Body of pancreas (tissue), 4 donors: ENCODE results near the gene TCOF1. TPM values are rescaled to one million over a fixed set of nuclear protein-coding genes. Genes with fewer than 3 reads are reported as not detected.
A peak's percentile ranks its signal among the peaks of the same experiment; 100 is the strongest.

Experiments used
- ATAC-seq: fragments of 150-250 bp; one replicate; pipeline ENCODE4 v1.9.1; 2016
- DNase-seq, 4 donors: peaks; one replicate each; pipeline ENCODE4 v3.0.0-alpha.2; 2019
- H3K27ac ChIP-seq, 4 donors: fragments of 200-600 bp; sonication (generic); 1 replicate in 3 of 4; 2 replicates in 1 of 4; pipeline versions ENCODE4 v1.5.1 to v1.6.1; 2016 to 2019; ENCODE audit warnings: mild to moderate bottlenecking in 1 of 4, mixed read lengths in 1 of 4, moderate library complexity in 1 of 4
- H3K27me3 ChIP-seq, 2 donors: fragments of 200-600 bp; sonication (generic); one replicate each; pipeline ENCODE4 v1.6.0; 2016; ENCODE audit warnings: mild to moderate bottlenecking in 1 of 2
- H3K36me3 ChIP-seq, 2 donors: fragments of 200-600 bp; sonication (generic); replicated peaks in 1 of 2; 2 replicates each; pipeline ENCODE4 v1.5.1; 2016; ENCODE audit warnings: low read depth in 2 of 2; ENCODE audit not compliant: insufficient read depth in 1 of 2
- H3K4me1 ChIP-seq: fragments of 200-600 bp; sonication (generic); one replicate; pipeline ENCODE4 v1.6.0; 2016
- H3K4me3 ChIP-seq, 2 donors: fragments of 200-600 bp; sonication (generic); 1 replicate in 1 of 2; 2 replicates in 1 of 2; pipeline ENCODE4 v1.5.1; 2016 to 2019
- H3K9me3 ChIP-seq, 3 donors: fragments of 200-600 bp; sonication (generic); 1 replicate in 2 of 3; 2 replicates in 1 of 3; pipeline ENCODE4 v1.5.1; 2016
- CTCF ChIP-seq, 7 experiments: fragments of 450-650 bp in 4 of 7; fragments of 200-600 bp in 3 of 7; sonication (generic) in 3 of 7; IDR thresholded peaks; one replicate each; pipeline ENCODE4 v1.5.1; 2016 to 2019; ENCODE audit warnings: antibody characterized with exemption in 7 of 7
- POLR2A ChIP-seq, 3 donors: fragments of 450-650 bp; IDR thresholded peaks; one replicate each; pipeline ENCODE4 v1.6.1; 2016; ENCODE audit warnings: antibody characterized with exemption in 3 of 3, mild to moderate bottlenecking in 2 of 3
- WGBS, 2 donors: methylation state at CpG; one replicate each; pipeline ENCODE4 v1.1.5; 2017; 5-methylcytosine and 5-hydroxymethylcytosine counted together
- intact Hi-C: fragments of 100-400 bp; cut with DNase I; formaldehyde crosslinking; loops from one replicate; pipeline ENCODE4 v1.15.1; 2023
- total RNA-seq, 2 donors: library from RNA; depleted of rRNA; stranded (reverse); fragments of >200 nt; gene quantifications; one replicate each; pipeline ENCODE4 v1.1.0, GENCODE V29; 2016

TCOF1 gene
- total RNA-seq, 2 donors from 2014 or later, result 18.9 to 23.4 TPM

- no peak for ATAC-seq
- Histone ChIP-seq H3K36me3 (peaks cover 0 to 28% of the 10 kb centered on the region in 2 donors), H3K27me3 (no peaks in the 10 kb centered on the region), H3K4me3 (no peak overlapping the region), H3K4me1 (no peaks in the 10 kb centered on the region), H3K9me3 (no peaks in the 10 kb centered on the region), H3K27ac (no peak overlapping the region)
- DNase-seq, result no peak
- WGBS, 2 donors, result 81 to 86% methylated on average over 11 to 12 of the region's 12 CpGs
- intact Hi-C loops, result no loop called here
- peak in 1 of 3 donors; percentile 8 for TF ChIP-seq POLR2A (IDR thresholded peaks at IDR 0.05)
- no peak for TF ChIP-seq CTCF (IDR thresholded peaks at IDR 0.05)
These were observed 43.0 kb downstream of the TCOF1 start for GRCh38 chr5:150400316-150401075.

DNA sequence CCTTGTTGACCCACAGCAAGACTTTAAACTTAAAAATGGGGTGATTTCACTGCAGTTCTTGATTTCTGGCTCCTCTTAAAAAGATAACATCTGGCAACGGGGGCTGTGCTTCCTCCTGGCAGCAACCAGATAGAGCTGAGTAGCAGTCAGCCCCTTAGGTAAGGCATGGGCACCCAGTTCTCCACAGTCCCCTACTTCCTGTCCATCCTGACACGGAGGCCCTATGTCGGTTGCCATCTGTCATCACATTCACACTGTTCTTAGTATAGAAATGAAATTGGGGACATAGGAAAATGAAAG lies 43.5 kb downstream of the TCOF1 start:
- intact Hi-C loops, result no loop called here
- Histone ChIP-seq H3K27ac (no peak overlapping the region), H3K27me3 (no peaks in the 10 kb centered on the region), H3K9me3 (no peaks in the 10 kb centered on the region), H3K4me3 (no peak overlapping the region), H3K4me1 (no peaks in the 10 kb centered on the region), H3K36me3 (peaks cover 0 to 28% of the 10 kb centered on the region in 2 donors)
- TF ChIP-seq CTCF (IDR thresholded peaks at IDR 0.05) (no peak), POLR2A (IDR thresholded peaks at IDR 0.05) (no peak)
- ATAC-seq (no peak), DNase-seq (no peak)
- WGBS, 2 donors, result 73 to 83% methylated on average over 3 of the region's 3 CpGs

DNA sequence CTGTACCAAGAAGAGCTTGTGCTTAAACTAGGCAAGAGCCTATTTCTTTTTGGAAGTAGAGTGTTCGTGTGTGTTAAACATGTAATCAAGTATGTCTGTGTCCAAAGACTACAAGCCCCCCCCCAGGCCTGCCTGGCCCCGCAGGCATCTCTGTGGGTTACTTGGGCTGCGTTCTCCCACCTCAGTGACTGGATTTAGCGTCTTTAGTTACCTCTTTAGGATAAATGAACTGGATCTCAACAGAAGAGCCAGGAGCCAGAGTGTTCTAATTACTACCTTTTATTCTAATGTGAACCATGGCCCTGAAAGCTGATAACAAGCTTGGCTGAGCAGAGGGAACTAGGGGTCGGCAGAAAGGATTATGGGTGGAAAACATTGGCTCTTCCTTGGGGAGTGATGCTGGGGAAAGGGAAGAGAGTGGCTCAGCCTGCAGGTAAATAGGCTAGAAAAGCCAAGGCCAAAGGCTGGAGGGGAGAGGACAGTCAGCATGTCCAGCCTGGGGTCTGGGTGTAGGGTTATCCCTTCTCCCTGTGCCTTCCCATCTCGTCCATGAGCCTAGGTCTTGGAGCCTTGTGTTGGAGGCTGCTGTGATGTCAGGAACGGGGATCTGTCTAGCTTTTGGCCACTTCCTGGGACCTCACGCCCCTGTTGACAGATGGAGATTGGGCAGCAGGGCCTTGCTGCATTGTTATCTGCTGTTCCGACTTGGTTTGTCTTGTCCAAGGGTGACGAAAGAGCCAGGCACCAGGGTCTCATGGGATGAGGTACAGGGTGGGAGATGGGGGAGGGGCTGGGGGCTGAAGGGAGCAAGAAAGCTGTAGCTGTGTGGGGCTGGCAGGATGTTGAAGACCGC lies 44.1 kb downstream of the TCOF1 start:
- H3K4me3 ChIP-seq, result no peak overlapping the region
- no peak overlapping the region for H3K27ac ChIP-seq
- TF ChIP-seq POLR2A (IDR thresholded peaks at IDR 0.05), result no peak
- no peak for TF ChIP-seq CTCF (IDR thresholded peaks at IDR 0.05)
- H3K27me3 ChIP-seq, result no peaks in the 10 kb centered on the region
- DNase-seq, result no peak
- no peaks in the 10 kb centered on the region for H3K9me3 ChIP-seq
- H3K36me3 ChIP-seq, result peaks cover 0 to 27% of the 10 kb centered on the region in 2 donors
- WGBS, 2 donors, result 80 to 83% methylated on average over 10 to 11 of the region's 11 CpGs
- H3K4me1 ChIP-seq, result no peaks in the 10 kb centered on the region
- ATAC-seq, result no peak
- intact Hi-C loops, result no loop called here

DNA sequence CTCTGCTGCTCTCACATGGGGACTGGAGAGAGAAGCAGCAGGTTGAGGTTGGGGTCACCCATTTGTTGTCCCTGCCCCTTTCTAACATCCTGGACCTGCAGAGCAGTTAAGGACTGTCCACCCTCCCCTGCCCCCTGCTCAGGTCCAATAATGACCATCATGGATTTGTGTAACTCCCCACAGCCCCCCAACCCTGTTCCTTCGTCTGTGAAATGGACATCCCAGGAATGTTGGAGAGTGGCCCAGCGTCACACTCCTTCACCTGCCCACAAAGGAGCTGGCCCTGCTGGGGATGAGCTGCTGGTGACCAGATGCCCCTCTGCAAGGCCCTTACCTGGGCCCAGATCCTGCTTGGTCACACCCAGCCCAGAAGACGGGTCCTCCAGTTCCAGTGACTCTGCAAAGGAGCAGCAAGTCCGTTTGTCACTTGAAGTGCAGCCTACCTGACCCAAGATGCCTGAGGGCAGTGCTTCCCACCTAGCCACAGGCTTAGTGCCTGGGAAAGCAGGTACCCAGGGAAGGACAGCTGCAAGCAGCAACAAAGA lies 44.8 kb downstream of the TCOF1 start:
- WGBS, 2 donors, result 65 to 73% methylated on average over 4 of the region's 4 CpGs
- Histone ChIP-seq H3K4me3 (no peak overlapping the region), H3K36me3 (peaks cover 0 to 25% of the 10 kb centered on the region in 2 donors), H3K27ac (no peak overlapping the region), H3K9me3 (no peaks in the 10 kb centered on the region), H3K27me3 (no peaks in the 10 kb centered on the region), H3K4me1 (no peaks in the 10 kb centered on the region)
- DNase-seq, result no peak
- no peak for ATAC-seq
- intact Hi-C loops, result no loop called here
- TF ChIP-seq POLR2A (IDR thresholded peaks at IDR 0.05) (no peak), CTCF (IDR thresholded peaks at IDR 0.05) (no peak)
